Stimulated activated memory B cell treated with anti-CD40 and anti-IgM and Interleukin-4, amounts not matched to agents 10 μg/mL and 1 μg/mL and 100 μg/mL, for 72 hours (primary cell): ENCODE measurements around the gene CIROP.
A peak's percentile ranks its signal among the peaks of the same experiment; 100 is the strongest.

Source experiments
- ATAC-seq: fragments of 150-1000 bp; cut with Tn5 transposase; 2 replicates; pipeline ENCODE4 v1.10.0; 2021
- H3K27ac Mint-ChIP-seq: one replicate; pipeline ENCODE4 v1.8.0; 2022; ENCODE audit warnings: mild to moderate bottlenecking, mixed read lengths
- H3K27me3 Mint-ChIP-seq: one replicate; pipeline ENCODE4 v1.8.0; 2022; ENCODE audit warnings: mixed read lengths
- H3K36me3 Mint-ChIP-seq: one replicate; pipeline ENCODE4 v1.8.0; 2022; ENCODE audit warnings: mixed read lengths
- H3K4me1 Mint-ChIP-seq: one replicate; pipeline ENCODE4 v1.8.0; 2022; ENCODE audit warnings: mixed read lengths
- H3K4me3 Mint-ChIP-seq: one replicate; pipeline ENCODE4 v1.8.0; 2022; ENCODE audit warnings: mild to moderate bottlenecking, moderate library complexity, mixed read lengths
- H3K9me3 Mint-ChIP-seq: one replicate; pipeline ENCODE4 v1.8.0; 2022; ENCODE audit warnings: mixed read lengths

Gene CIROP

DNA sequence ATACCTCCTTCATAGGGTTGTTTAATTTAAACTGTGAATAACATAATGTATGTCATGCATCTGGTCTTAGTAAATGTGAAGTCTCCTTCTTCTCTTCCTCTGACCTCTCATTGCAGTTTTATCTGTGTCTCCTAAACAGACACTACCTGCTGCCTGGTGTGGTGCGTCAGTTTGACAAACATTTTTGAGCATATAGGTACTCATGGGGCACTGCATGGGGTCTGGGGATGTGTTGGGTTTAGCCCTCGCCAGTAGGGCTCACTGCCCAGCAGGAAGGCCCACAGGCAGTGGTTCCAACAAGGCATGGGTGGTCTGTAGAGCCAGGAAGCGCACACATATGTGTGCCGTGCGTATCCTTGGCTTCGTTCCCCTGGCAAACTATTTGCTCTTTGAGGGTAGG is 17.3 kb upstream of the CIROP start:
- H3K27me3 Mint-ChIP-seq = no peaks in the 10 kb centered on the region
- H3K4me1 Mint-ChIP-seq = peaks cover 32% of the 10 kb centered on the region
- H3K4me3 Mint-ChIP-seq = no peak overlapping the region
- no peaks in the 10 kb centered on the region for H3K9me3 Mint-ChIP-seq
- no peaks in the 10 kb centered on the region for H3K36me3 Mint-ChIP-seq
- peak overlapping the region; percentile 83 for H3K27ac Mint-ChIP-seq
- ATAC-seq = no peak

DNA sequence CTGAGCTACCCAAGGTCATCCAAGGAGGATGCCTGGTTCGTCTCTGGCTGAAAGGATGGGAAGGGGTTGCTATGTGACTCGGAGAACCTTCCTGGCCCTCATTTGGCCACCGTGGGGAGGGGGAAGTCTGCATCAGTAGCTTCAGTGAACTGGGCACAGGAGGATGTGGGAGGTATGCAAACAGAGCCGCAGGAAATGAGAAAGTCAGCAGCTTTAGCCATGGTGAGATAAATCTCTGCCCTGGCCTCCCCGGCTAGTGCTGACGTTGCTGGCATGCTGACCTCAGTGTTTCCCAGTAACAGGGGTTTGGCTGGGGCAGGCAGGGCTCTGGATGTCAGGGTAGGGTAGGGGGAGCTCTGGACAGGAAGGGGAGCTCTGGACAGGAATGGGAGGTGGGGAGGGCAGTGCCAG is 16.6 kb upstream of the CIROP start:
- Mint-ChIP-seq H3K27ac (peak overlapping the region; percentile 83), H3K9me3 (no peaks in the 10 kb centered on the region), H3K4me3 (peak overlapping the region; percentile 71), H3K4me1 (peaks cover 32% of the 10 kb centered on the region), H3K36me3 (no peaks in the 10 kb centered on the region), H3K27me3 (no peaks in the 10 kb centered on the region)
- ATAC-seq = peak; percentile 77

DNA sequence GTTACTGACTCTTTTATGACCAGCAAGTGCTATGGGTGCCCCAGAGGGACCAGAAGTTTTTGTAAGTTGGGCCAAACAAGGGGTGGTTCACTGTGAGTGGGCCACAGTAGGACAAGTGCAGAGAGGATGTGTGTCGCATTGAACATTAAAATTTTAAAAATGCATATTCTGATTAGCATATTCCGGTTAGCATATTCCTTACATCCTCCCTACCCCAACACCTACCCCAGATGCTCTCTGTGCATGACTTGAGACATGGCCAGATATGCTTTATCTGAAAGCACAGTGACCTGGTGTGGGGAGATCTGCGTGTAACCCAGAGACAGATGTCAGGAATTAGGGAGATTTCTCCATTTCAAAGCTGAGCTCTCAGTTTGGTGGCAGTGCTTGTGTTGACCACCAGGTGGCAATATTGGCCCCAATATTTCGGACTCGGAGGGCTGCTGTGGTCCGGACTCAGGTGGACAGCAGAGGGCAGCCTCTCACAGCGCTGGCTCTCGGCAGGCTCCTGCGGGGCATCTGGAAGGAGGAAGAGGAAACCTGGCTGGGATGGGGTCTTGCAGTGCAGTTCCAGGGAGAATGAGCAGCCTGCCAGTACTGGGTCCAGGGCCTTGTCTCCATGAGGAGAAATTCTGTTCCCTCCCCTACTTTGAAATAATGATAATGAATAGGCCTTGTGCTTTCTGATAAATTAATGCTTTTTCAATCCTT is 15.9 kb upstream of the CIROP start:
- Mint-ChIP-seq H3K27me3 (no peaks in the 10 kb centered on the region), H3K4me1 (peaks cover 32% of the 10 kb centered on the region), H3K27ac (peak overlapping the region; percentile 83), H3K36me3 (no peaks in the 10 kb centered on the region), H3K4me3 (peak overlapping the region; percentile 71), H3K9me3 (no peaks in the 10 kb centered on the region)
- peak; percentile 88 for ATAC-seq

DNA sequence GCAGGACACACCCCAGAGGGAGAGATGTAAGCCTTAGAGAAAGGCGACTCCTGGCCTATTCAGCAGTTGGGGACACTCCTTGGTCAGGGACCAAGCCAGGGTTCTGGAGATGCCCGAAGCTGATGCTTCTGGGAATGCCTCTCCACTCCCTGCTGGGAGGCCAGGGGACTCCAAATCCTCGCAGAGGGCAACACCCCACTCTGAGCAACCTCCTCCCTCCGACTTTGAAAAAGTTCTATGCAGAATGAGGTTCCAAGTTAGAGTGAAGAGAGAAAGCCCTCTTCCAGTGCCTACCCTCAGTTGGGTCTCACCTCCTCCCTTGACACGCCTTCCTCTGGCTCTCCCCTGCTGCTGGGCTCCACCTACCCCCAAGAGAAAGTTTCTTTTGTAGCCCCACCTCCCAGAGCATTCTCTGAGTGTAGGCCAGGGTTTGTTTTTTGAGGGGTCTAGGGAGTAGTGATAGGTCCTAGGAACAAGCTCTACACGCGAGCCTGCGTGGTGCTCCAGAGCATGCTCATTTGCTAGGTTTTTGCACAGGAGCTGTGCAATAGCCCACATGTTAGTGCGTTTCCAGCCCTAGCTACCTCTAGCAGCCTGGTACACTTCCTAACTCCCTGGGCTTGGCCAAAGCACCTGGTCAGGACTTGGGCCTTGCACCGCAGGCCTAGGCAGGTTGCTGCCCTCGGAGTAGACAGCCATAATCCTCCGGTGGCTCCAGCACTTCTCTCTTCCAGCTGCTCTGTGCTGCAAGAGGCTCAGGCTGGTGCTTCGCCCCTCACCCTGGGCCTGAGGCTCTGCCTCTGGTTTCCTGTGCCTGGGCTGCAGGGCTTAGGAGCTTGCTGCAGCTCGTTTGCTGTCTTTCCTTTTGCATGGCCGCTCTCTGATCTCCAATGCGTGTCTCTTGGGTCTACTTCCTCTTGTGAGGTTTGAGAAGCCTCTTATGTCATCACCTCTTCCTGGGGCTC is 14.9 kb upstream of the CIROP start:
- Mint-ChIP-seq H3K27me3 (peaks cover 6% of the 10 kb centered on the region), H3K4me3 (peak overlapping the region; percentile 1), H3K36me3 (no peaks in the 10 kb centered on the region), H3K9me3 (no peaks in the 10 kb centered on the region), H3K4me1 (peaks cover 38% of the 10 kb centered on the region), H3K27ac (peak overlapping the region; percentile 83)
- peak; percentile 59 for ATAC-seq

DNA sequence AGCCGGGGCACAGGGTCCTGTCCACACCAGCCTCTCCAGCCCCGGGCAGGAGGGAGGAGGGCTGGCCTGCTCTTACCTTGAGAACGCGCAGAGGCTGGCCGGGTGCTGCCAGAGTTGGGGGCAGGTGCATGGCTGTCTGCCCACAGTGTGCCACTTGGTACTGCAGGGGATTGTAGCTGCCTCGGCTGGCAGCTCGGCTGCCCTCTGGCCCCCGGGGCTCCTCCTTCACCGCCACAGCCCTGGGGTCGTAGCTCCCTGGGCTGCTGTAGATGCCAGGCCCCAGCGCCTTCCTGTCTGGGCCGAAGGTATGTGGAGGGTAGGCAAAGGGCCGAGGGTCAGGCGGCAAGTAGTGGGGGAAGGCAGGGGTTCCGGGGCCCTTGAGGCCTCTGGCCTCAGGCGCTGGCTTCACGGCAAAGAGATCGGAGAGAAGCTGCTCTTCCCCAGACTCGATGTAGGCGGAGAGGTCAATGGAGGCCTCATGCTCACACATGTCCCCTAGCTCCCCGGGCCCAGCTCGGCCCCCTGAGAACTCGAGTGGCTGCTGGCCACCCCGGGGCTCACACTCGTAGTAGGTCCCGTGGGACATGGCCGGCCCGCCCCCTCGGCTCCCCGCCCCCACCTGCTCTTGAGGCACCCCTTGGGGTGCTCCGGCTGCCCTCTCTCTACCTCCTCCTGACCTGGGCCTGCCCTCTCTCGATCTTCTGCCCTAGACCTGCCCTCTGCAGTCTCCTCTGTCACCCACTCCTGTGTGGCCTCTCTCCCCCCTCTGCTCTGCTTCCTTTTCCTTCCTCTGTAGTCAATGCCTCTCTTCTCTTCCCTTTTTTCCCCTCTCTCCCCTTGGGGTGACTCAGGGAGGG is 13.9 kb upstream of the CIROP start, which contains the start of gene CEBPE:
Gene CEBPE (minus strand): TSS at position 750 of the 857 bp plus-strand sequence. CDS start 164 bp downstream, at position 586.
- Mint-ChIP-seq H3K27me3 (peaks cover 14% of the 10 kb centered on the region), H3K4me3 (peak within 1 kb of the TSS; percentile 1), H3K4me1 (peaks cover 42% of the 10 kb centered on the region)

DNA sequence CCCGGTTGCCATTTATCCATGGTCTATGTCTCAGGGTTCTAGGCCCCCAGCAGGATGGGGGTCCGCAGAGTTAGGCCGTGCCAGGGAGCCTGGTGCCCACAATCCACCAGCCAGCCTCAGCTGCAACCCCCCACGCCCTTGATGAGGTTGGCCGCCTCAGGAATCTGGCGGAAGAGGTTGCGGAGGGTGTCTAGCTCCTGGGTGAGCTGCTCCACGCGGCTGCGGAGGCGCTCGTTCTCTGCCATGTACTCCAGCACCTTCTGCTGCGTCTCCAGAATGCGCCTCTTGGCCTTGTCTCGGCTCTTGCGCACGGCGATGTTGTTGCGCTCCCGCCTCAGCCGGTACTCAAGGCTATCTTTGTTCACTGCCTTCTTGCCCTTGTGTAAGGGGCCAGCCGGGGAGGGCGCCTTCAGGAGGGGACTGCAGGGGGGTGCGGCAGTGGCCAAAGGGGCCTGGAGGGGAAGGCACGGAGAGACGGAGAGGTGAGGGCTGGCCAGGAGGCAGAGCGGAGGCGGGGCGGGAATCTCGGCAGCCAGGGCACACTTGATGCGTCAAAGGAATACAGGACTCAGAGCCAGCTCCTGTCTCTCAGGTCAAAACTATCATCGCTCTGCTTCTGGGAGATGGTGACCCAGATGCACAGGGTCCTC is 12.7 kb upstream of the CIROP start:
- Mint-ChIP-seq H3K4me1 (peaks cover 42% of the 10 kb centered on the region), H3K27ac (no peak overlapping the region)
- no peak for ATAC-seq

More for the DNA sequence above, 13.9 kb upstream of the CIROP start, which contains the start of gene CEBPE:
- H3K36me3 Mint-ChIP-seq = no peaks in the 10 kb centered on the region
- H3K27ac Mint-ChIP-seq = peak within 1 kb of the TSS; percentile 83
- no peak for ATAC-seq
- H3K9me3 Mint-ChIP-seq = no peaks in the 10 kb centered on the region

DNA sequence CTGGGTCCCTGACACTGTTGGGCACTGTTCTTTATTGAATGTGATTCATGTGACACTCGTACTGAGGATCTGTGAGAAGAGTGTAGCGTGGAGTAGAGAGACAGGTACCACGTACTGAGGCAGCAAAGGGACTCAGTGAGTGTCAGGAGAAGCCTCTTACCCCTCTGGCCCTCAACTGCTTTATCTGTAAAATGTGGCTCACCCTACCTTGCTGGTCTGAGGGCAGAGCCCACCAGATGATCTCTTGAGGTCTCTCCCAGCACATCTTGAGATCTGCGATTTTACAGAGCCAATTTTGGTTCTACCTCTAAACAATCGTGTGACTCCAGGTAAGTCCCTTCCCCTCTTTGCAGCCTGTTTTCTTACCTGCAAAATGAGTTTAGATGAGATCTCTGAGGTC is 11.1 kb upstream of the CIROP start:
- Mint-ChIP-seq H3K4me3 (no peak overlapping the region), H3K36me3 (no peaks in the 10 kb centered on the region), H3K9me3 (no peaks in the 10 kb centered on the region), H3K27ac (no peak overlapping the region), H3K27me3 (peaks cover 14% of the 10 kb centered on the region), H3K4me1 (peaks cover 33% of the 10 kb centered on the region)
- ATAC-seq = no peak

More for the DNA sequence above, 12.7 kb upstream of the CIROP start:
- peaks cover 14% of the 10 kb centered on the region for H3K27me3 Mint-ChIP-seq
- H3K36me3 Mint-ChIP-seq = no peaks in the 10 kb centered on the region
- H3K4me3 Mint-ChIP-seq = no peak overlapping the region
- H3K9me3 Mint-ChIP-seq = no peaks in the 10 kb centered on the region

DNA sequence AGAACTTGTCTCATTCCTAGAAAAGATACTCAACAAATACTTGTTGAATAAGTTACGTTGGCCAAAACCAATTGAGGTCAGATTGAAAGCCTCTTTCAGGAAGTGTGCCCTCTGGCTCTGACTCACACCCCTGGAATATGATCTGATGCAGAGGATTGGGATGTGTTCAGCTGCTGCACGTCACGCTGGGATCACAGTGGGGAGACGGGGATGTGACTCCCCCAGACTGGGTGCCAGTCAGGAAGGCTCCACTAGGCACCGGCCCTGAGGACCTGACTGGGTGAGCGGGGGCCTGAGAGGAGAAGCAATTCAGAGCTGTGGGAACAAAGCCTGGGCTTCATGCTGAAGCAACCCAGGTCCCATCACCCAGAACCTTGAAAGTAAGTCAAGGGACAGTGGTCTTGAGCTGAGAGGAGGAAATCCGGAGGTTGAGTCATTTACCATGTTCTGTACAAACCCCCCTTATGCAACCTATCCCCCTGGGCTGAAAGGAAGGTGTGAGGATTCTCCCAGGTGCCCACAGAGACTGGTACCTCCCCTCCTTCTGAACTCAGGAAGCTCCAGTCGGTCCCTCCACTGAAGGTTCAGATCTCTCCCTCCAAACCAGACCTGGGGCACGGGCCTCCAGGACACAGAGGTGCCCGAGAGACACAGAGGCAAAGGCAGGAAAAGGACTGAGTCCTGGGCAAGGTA is 10.4 kb upstream of the CIROP start:
- Mint-ChIP-seq H3K27me3 (peaks cover 14% of the 10 kb centered on the region), H3K27ac (no peak overlapping the region), H3K4me3 (no peak overlapping the region), H3K36me3 (no peaks in the 10 kb centered on the region), H3K9me3 (no peaks in the 10 kb centered on the region), H3K4me1 (peaks cover 26% of the 10 kb centered on the region)
- ATAC-seq = no peak

DNA sequence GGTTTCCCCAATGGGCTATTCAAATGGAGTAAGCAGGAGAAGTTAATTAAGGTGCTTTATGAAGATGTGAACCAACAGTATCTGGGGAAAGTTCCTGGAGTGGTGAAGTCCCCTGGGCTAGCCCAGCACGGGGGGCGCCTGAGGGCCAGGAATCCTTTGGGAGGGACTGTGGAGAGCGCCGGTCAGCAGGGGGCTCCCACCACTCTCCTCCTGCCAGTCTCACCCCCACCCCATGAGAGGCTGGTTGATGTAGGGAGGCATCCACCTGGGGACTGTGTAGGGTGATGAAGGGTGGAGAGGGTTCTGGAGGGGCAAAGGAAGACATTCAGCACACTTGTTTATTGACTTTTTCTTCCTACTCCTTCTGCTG is 9.9 kb upstream of the CIROP start:
- H3K27me3 Mint-ChIP-seq = peaks cover 14% of the 10 kb centered on the region
- H3K9me3 Mint-ChIP-seq = no peaks in the 10 kb centered on the region
- no peak for ATAC-seq
- no peaks in the 10 kb centered on the region for H3K36me3 Mint-ChIP-seq
- H3K27ac Mint-ChIP-seq = no peak overlapping the region
- H3K4me3 Mint-ChIP-seq = no peak overlapping the region
- peaks cover 21% of the 10 kb centered on the region for H3K4me1 Mint-ChIP-seq

DNA sequence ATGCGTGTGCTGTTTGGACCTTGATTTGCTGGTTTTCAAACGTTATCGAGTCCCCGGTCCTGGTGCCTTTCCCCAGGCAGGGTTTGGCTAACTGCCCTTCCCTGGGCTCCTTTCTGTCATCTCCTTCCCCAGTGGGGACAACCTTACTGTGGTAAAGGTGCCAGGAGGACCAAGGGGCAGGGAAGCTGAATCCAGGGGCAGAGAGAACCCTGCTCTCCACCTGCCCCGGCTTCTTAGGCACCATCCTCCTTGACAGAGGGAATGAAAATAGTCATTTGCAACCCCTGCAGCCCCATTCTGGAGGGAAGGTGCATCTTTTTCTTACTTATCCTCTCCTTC is 9.3 kb upstream of the CIROP start:
- Mint-ChIP-seq H3K27ac (no peak overlapping the region), H3K36me3 (no peaks in the 10 kb centered on the region), H3K27me3 (peaks cover 14% of the 10 kb centered on the region), H3K4me1 (peaks cover 15% of the 10 kb centered on the region), H3K9me3 (no peaks in the 10 kb centered on the region), H3K4me3 (no peak overlapping the region)
- ATAC-seq = no peak

DNA sequence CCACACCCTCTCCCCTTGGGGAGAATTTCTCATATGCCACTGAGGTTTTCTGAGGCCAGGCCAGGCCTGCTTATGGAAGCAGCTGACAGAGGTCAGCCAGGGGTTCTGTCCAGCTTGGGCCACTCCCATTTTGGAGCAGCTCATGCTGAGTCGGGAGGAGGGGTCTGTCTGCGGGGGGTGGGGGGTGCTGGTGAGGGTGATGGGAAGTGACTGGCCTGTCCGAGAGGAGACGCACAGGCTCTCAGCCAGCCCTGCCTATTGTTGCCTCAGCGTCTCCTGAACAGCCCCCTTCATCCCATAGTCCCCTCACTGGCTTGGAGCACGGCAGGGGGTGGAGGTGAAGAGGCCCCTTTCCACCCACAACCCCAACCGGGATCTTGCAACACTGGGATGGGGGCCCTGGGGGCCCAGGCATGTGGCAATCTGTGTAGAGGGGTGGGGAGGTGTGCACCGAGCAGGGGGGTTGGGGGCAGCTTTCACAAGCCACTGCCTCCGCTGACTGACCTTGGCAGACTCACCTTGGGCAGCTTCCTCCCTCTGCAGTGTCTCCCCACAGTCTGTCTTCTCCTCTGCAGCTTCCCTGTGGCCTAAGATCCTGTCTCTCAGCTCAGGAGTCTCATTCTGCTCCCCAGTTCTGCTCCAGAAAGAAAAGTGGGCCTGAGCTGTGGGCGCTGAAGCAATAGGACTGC is 8.8 kb upstream of the CIROP start:
- Mint-ChIP-seq H3K4me1 (peaks cover 10% of the 10 kb centered on the region), H3K36me3 (no peaks in the 10 kb centered on the region), H3K27ac (no peak overlapping the region), H3K4me3 (no peak overlapping the region), H3K27me3 (peaks cover 14% of the 10 kb centered on the region), H3K9me3 (no peaks in the 10 kb centered on the region)
- ATAC-seq = no peak

DNA sequence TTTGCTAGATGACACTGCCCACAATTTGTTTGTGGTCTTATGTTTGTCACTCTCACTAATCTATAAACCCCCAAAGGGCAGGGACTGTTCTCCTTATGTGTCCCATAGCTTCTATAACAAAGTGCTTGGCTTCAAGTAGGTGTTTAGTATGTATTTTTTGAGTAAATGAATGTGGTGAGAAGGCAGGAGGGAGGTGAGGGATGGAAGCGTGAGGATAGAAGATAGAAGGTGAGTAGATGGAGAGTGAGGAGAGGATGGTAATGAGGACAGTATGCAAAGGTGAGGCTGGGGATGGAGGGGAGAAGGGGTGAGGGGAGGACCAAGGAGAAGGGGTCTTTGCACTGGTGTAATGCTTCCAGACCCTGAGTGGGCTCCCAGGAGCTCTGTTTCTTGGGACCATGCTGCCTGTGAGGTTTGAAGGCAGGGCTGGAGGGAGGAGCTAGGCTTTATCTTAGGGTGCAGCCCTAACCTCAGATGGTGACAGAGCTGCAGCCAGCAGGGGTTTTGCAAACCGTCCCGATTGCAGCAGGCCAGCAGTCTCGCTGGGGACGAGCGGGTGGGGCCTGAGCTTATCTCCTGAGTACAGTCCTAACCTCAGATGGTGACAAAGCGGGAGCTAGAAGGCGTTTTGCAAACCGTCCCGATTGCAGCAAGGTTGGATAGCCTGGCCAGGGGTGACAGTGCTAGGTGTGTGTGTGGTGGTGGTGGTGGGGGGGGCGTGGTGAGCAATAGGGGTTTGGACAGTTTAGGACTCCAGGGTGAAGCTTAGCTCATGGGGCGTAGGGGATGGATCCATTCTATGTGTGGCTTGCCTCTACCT is 7.8 kb upstream of the CIROP start:
- Mint-ChIP-seq H3K27me3 (peaks cover 14% of the 10 kb centered on the region), H3K36me3 (no peaks in the 10 kb centered on the region), H3K4me3 (no peak overlapping the region), H3K9me3 (no peaks in the 10 kb centered on the region), H3K27ac (no peak overlapping the region), H3K4me1 (peaks cover 10% of the 10 kb centered on the region)
- ATAC-seq = no peak
